ENCODE measurements around the gene DMRTC2.

DMRTC2 gene

DNA sequence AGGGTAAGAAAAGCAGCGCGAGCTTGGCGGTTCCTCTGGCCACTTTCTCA lies at the start of gene DMRTC2:
TSS of gene DMRTC2 (plus strand) at position 42 of the 50 bp plus-strand sequence. CDS start 2,387 bp downstream, outside the sequence.
- no peak for DNase-seq

DNA sequence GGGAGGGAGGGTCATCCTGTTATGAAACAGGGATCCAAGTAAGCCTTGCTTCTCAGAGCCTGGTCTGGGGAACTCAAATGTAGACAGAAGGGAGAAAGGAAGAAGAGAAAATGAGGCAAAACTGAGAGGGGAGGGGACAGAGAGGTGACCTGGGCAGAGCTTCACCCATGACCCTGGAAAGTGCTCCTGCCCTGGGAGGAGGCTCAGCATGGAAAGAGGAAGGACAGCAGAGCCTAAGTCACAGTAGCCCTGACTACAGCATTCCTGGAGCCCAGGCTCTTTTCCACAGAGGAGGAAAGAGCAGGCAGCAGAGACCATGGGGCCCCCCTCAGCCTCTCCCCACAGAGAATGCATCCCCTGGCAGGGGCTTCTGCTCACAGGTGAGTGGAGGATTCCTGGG lies 48.5 kb upstream of the DMRTC2 start, which contains the start of gene CEACAM3:
TSS of gene CEACAM3 (plus strand) at position 226 of the 400 bp plus-strand sequence. CDS start at position 317, 91 bp downstream.
- no peak for DNase-seq

DNA sequence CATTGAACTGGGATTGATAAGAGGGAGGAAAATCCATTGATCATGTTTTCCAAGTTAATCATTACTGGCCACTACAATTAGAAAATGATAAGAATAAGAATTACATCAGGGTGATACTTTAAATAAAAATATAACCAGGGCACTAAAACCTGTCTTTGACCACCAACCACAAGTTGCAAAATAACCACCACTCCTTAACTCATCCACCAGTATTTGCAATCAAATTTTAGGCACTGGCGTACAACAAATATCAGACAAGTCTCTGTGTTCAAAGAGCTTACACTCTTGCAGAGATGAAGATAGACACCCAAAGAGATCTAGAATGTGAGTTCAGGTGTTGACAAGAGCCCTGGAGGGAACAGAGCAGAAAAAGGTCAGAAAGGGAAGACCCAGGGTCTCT lies 47.9 kb upstream of the DMRTC2 start:
- DNase-seq, result no peak

DNA sequence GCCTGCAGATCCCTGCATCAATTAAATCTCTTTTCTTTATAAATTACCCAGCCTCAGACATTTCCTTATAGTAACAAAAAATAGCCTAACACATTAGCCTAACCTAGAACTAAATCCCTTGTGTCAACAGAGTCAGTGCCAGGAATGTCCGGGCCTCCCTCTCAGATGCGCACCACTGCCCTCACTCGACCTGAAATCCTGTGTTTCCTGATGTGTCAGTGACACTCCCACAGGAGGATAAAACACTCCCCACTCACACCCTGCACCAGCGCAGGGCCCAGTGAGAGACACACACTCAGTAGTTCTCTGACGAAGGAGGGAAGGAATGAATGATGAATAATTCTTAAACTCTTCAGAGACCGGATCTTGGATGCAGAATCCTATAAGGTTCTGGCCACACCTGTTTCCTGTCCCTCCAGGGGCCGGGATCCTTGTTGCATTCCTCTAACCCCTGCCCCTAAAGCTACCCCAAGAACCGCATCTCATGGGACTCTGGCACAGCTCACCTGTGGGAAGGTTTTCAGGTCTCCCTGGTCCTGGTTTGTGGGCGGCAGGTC lies 45.3 kb upstream of the DMRTC2 start:
- no peak for DNase-seq

DNA sequence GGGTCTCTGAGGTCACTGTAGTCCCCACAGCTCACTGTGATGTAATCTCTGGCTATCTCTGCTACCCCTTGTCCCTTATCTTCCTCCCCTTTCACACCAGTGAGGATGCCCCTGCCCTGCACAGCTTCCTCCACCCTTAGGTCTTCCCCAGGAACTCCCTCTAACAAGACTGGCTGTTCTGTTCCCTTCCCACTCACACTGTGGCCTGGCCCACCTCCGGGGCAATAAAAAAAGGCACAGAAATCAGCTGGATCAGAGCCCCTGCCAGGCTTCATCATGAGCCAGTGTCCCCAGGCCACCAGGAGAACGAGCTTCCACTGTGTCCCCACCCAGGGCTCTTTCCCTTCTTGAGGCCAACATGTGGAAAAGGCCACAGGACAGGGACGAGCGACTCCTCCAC lies 43.8 kb upstream of the DMRTC2 start:
- DNase-seq, result no peak

DNA sequence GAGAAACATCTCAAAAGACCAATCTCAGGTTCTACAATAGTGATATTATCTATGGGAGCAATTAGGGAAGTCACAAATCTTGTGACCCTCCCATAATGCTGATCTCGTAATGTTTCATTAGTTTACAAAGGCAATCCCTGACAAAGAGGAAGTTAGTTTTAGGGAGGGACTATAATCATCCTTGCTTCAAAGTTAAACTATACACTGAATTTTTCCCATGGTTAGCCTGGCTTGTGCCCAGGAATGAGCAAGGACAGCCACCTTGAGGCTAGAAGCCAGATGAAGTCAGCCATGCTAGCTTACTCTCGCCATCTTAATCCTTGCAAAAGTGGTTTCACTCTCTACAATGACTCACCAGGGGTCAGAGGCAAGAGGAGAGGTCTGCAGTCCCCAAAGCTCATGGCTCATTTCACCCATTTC lies 43.0 kb upstream of the DMRTC2 start:
- no peak for DNase-seq

DNA sequence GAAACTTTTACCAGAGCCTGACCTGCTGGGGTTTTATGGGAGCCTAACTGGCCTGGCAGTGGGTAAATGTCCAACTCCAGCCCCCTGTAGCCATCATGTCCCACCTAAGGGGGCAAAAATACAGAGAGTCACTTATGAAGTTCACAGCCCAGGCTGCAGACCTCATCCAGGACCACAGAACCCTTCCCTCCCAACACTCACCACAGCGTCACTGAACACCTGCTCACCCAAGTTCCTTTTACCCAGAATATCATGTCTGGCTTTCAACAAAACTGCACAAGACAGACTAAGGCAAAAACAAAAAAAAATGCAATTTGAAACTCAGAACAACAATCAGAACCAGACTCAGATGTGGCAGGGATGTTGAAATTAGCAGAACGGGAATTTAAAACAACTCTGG lies 42.1 kb upstream of the DMRTC2 start:
- DNase-seq, result no peak

DNA sequence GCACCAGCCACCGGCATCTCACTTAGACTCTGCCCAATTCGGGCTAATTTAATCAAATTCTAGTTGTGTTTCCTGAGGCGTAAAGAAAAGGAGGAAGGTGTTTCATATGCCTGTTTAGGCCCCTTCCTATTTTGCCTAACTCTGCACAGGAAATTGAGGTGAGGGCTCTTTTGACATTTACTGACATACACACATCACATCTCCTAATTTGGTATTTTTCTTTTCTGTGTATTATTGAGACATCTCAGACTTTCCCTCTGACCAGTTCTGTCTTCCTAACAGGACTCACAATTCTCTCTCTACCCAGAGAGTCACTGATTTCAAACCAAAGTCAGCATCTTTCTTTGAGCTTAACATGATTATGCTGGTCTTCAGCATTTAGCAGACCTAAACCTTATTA lies 40.5 kb upstream of the DMRTC2 start:
- DNase-seq, result no peak

DNA sequence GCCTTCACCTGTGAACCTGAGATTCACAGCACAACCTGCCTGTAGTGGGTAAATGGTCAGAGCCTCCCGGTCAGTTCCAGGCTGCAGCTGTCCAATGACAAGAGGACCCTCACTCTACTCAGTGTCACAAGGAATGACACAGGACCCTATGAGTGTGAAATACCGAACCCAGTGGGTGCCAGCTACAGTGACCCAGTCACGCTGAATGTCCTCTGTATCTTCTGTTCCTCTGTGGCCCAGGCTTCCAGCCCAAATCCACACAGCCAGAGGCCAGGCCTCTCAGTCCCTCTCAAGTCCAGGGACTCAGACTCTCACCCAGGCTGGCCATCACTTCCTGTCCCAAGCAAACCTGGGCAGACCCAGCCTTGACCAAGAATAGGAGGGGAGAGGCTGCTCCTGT lies 37.7 kb upstream of the DMRTC2 start:
- DNase-seq, result no peak

DNA sequence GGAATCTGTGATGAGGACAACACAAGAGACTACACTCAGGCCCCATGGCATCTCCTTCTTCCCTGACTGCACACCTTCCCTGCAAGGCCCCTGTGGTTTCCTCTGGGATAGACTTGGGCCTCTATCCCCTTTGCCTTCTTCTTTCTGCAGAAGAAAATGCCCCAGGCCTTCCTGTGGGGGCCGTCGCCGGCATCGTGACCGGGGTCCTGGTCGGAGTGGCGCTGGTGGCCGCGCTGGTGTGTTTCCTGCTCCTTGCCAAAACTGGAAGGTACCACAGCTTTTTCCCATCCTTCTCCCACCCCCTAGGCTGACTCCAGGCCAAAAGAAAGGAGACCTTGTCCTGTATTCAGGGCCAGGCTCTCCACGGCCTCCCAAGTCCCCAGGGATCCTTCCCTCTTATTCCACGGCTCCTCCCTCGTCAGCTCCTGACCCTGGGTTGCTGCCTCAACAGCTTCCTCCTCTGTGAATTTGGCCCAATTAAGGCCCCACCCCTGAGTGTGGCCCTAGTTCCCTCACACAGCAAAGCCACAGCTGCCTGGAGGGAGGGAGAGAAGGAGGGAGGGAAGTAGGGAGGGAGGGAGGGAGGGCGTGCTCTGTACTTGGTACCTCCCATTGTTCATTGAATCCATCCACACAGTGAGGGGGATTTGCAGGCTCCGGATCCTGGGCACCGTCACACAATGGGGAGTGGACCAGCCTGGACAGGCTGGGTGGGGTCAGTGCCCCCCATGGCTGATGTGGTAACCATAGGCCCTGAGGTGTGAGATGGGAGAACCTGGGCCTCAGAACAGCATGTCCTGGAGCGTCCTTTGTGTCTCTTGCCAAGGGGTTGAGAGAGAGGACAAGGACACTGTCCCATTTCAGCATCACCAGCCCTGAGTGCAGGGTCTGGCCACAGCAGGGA lies 35.9 kb upstream of the DMRTC2 start:
- no peak for DNase-seq

DNA sequence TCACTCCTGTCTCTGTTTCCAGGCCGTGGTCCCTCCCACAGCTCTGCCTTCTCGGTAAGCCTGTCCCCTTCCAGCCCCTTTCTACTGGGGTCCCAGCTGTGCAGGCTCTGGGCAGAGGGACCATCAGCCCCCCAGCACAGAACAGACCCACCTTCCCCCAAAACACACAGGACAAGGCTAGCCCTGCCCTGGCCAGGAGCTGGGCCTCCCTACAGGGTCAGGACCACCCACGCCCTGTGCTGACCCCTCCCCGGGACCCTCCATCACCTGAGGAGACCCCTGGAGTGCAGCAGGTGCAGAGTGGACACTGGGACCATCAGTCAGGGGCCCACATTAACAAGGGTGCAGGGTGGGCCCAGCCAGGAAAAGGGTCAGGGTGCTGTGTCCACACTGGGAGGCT lies 34.5 kb upstream of the DMRTC2 start:
- DNase-seq, result no peak

DNA sequence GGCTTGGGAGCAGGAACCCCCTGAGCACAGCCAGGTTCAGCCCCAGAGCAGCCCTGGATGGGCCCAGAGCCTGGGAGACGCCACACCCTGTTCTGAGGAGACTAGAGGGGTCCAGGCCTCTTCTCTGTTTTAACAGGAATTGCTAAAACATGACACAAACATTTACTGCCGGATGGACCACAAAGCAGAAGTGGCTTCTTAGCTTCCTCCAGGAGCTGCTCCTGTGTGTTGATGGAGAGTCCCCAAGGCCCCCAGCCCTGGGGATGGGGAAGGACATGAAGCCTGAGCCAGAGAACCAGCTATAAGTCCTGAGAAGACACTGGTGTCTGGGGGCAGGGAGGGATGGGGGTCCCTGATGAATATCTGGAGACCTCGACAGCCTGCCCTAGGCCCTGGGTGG lies 33.8 kb upstream of the DMRTC2 start:
- no peak for DNase-seq

DNA sequence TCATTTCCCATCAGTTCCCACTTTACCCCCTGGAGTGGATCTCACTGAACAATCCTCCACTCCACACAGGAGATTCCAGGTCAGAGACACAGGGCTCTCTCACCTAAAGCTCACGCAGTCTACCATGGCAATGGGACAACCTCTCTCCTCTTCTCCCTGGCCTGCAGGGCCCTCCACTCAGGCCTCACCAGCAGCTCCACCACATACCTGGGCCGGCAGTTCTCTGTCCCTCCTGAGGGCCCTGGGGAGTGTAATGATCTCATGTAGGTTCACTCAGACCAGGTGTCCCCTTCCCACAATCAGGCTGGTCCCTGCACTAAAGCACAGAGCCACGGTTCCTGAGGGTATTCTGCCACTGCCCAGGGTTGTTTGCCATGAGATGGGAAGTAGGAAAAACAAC lies 32.9 kb upstream of the DMRTC2 start:
- DNase-seq, result no peak

DNA sequence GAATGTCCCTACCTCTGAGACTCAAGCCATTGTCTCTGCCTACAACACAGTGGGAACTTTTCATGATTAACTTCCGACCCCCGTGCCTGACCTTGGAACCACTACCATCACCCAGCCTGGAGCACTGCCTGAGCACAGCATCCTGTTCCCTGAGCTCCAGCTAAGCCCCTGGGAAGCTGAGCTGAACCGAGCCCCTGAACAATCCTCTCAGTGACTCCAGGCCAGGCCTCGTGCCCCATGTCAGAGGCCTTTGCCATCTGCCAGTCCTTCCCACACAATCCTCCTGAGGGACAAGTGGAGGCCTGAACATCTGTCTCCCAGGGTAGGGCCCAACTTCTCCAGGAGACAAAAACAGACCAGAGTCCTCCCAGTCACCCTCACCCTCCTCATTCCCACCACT lies 30.9 kb upstream of the DMRTC2 start:
- no peak for DNase-seq

DNA sequence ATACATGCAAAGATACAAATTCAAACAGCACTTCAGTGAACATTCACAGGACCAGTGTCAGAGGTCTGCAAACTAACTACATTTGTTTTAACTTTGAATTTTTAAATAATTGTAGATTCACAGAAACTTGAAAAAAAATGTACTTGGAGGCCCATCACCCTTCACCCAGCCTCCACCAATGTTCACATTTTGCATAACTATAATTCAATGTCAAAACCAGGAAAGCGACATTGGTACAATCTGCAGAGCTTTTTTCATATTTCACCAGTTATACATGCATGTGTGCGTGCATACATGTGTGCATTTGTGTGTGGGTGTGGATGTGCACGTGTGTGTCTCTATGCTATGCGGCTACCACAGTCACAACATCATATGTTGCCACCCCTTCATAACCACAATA lies 29.5 kb upstream of the DMRTC2 start:
- DNase-seq, result no peak

DNA sequence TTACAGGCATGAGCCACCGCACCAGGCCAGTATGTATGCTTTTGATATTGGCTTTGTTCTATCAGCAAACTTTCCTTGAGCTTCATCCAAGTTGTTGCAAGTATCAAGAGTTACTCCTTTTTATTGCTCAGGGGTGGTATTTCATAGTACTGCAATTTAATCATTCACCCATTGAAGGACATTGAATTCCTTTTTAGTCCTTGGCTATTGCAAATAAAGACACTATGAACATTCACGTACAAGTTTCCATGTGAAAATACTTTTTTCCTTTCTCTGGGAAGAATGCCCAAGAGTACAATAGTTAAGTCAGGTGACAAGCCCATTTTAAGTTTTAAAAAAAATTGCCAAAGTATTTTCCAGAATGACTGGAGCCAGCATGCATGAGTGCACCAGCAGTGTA lies 28.1 kb upstream of the DMRTC2 start:
- no peak for DNase-seq

DNA sequence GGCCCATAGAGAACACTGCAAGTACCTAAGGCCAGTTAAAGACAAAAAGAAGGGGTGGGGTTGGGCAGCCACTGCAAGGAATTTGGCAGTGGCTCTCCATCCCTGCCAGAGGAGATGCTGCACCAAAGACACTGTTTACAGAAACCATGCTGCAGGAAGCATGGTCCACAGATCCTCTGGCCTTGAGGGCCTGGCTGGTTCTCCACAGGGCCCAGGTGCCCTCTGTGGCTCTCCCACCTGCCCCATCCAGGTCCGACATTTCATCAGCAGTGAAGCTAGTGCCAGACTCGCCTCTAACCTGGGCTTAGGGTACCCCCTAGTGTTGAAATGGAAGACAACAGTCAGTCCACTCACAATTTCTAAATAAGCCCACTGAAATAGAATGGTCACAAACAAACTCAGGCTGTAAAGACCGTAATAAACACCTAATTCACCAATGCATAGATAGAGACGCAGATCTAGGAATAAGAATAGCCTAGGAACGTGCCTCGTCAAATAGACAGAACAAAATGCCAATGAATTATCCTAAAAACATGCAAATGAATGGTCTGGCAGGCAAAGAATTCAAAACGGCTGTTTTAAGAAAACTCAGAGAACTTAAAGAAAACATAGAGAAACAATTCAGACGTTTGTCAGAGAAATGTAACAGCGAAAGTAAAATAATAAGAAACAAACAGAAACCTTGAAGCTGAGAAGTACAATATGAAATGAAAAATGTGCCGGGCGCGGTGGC lies 23.7 kb upstream of the DMRTC2 start:
- no peak for DNase-seq

DNA sequence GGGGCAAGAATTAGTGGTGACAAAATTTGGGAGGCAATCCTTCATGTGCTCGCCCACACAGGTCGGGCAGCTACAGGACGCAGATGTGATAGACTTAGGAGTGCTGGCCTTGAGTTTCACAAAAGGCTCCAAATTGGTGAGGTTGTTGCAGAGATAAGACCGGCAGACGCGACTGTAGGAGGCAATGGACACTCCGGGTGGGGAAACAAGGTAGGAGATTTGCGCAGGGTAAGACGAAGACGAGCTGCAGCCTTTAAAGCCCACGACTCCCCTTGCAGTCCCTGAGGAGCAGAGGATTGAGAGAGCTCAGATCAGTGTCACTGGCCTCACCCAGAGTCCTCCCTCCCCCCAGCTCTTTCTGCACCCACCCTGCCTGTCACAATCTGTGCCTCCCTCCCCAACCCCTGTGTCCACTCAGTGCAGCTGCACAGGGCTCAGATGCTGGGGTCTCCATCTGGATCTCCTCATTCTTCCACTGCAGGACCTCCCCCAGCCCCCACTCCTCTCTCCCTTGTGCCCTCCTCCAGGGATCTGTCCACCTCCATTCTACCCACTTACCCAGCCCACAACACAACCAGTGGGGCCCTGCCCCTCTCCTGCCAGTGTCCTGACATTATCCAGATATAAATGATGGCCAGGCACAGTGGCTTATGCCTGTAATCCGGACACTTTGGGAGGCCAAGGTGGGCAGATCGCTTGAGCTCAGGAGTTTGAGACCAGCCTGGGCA lies 6.7 kb upstream of the DMRTC2 start:
- no peak for DNase-seq

DNA sequence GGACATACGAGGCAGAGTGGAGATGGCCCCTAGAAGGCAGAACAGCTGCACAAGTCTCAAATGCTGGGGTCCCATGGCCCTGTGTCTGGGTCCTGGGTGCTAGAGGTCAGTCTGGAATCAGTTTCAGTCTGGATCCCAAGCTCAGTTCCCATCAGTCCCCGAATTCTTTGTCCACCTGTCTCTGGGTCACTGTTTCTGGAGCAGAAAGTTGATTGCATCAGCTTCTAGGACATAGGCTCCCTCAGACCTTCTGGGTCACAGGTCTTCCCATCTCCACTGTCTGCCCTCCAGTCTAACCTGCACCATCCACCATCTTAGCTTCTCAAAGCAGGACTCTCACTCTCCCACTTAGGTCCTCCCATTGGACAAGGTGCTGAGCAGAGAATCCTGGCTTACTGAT lies 5.6 kb upstream of the DMRTC2 start:
- DNase-seq, result no peak

DNA sequence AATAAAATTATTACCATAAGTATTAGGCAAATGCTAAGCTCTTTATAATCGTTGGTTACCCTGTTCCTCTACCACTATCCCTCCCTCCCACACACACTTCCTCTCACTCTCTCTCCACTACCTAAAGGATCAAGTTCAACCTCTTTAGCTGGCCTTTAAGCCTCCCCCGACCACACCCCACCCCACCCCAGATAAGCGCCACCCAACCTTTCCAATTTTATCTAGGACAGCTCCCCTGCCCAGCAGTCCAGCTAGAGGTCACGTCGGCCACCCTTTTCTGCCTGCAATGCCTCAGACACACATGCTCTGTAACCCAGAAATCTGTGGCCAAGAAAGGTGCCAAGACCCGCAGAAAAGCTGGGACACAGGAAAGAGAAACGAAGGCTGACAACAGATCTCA lies 1.5 kb upstream of the DMRTC2 start:
- no peak for DNase-seq

DNA sequence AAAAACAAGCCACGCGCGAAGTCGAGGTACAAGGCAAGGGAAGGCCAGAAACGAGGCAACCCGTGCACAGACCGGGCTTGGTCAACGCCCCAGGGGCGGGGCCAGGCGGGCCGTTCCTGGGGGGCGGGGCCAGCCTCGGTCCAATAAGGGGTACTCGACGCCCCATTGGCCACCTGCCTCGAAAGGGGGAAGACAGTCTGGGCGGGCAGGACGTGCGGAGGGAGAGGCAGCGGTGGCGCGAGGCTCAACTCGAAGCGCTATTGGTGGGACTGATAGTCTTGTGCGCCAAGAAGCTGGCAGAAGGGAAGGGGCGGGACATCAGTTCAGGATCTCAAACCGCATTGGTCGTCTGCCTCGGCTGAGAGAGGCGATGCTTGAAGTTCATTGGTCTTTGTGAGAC lies 241 bp upstream of the DMRTC2 start, which contains the start of gene LYPD4:
TSS of gene LYPD4 (minus strand) at position 83 of the 400 bp plus-strand sequence. CDS start 5,398 bp downstream, outside the sequence.
- DNase-seq, result no peak

DNA sequence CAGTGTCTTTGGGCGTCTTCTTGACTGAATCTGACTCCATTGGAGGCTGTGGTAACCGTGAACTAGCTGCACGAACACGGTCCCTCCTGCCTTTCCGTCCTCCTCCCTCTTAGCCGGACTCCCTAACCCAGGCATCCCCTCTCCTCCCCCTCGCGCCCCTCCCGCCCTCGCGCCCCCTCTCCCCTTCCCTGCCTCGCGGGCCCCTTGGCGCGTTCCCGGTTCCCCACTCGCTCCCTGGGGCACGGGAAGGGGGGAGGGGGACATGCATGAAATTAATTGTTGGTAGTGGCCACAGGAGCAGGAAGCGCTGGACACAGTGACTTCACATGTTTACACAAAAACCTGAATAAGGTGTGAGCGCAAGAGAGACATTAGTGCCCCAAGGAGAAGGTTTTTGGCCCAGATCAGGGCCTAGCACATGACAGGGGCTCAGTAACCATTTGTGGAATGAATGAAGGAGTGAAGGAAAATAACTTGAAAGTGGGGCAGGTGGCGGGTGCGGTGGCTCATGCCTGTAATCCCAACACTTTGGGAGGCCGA lies 279 bp downstream of the DMRTC2 start:
- no peak for DNase-seq

DNA sequence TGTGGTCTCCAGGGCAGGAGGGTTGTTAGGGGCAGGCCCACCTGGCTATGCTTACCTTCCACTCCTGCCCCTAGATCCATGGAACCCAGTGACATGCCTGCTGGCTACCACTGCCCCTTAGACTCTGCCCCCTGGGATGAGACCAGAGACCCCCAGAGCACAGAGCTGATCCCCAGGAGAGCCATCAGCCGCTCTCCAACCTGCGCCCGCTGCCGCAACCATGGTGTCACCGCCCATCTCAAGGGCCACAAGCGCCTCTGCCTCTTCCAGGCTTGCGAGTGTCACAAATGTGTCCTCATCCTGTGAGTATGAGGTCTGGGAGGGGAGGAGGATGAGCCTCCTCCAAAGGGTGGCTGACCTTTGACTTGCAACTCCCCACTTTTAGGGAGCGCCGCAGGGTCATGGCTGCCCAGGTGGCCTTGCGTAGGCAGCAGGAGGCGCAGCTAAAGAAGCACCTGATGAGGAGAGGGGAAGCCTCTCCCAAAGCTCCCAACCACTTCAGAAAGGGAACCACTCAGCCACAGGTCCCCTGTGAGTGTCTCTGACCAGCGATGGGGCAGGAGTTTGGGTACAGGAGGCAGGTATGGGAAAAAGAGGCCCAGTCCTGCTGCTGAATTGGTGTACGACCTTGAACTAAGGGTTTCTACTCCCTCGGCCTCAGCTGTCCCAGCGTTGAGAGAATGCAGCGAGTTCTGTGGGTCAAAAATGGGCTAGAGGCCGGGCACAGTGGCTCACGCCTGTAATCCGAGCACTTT lies 2.7 kb downstream of the DMRTC2 start:
- no peak for DNase-seq
